Suprapubic skin (tissue), 4 donors: ENCODE data around the gene SPRYD3.

ENCODE experiments used
- CTCF ChIP-seq, 2 donors: fragments of 200-600 bp in 1 of 2; fragments of 450-650 bp in 1 of 2; sonication (generic) in 1 of 2; IDR thresholded peaks; one replicate each; pipeline ENCODE4 v1.5.1; 2016 to 2019; ENCODE audit warnings: antibody characterized with exemption in 2 of 2, mild to moderate bottlenecking in 1 of 2, moderate library complexity in 1 of 2
- EP300 ChIP-seq: sonication (generic); formaldehyde crosslinking; IDR thresholded peaks from one replicate; pipeline ENCODE4 v1.6.1; 2017; ENCODE audit warnings: antibody characterized with exemption
- POLR2A ChIP-seq, 2 donors: fragments of 450-650 bp; IDR thresholded peaks; one replicate each; pipeline ENCODE4 v1.6.1; 2017; ENCODE audit warnings: antibody characterized with exemption in 2 of 2, mild to moderate bottlenecking in 2 of 2, moderate library complexity in 2 of 2
- POLR2AphosphoS5 ChIP-seq, 3 donors: sonication (generic); formaldehyde crosslinking; IDR thresholded peaks; one replicate each; pipeline ENCODE4 v1.6.1; 2017; ENCODE audit warnings: antibody characterized with exemption in 3 of 3

GRCh38 chr12:53103860-53104305 is 24.7 kb upstream of the SPRYD3 start:
- TF ChIP-seq CTCF (IDR thresholded peaks at IDR 0.05): no peak
- TF ChIP-seq POLR2AphosphoS5 (IDR thresholded peaks at IDR 0.05): no peak
- TF ChIP-seq POLR2A (IDR thresholded peaks at IDR 0.05): no peak
- no peak for TF ChIP-seq EP300
